H54 (cell line): ENCODE measurements around the gene GPATCH8.
A peak's percentile ranks its signal among the peaks of the same experiment; 100 is the strongest.
"Not testable (repeated sequence)": the region's sequence is repeated elsewhere in the genome, so short reads cannot be mapped to it uniquely, and the experiment has no call there.

Experiments used
- DNase-seq: peaks from one replicate; pipeline ENCODE4 v3.0.0; 2011; ENCODE audit warnings: low spot score, mixed read lengths; ENCODE audit not compliant: insufficient read length
- FAIRE-seq: peaks from 3 replicates; lab custom pipeline; 2011; peaks lifted over from hg19 to GRCh38; lab: Jason Lieb, UNC
- POLR2A ChIP-seq: IDR thresholded peaks from 2 replicates; pipeline ENCODE4 v1.6.1; 2011; ENCODE audit warnings: low read depth, mild to moderate bottlenecking, low read length

Gene GPATCH8

GRCh38 chr17:44536090-44536953, 33.1 kb upstream of the GPATCH8 start:
- FAIRE-seq (no peak), DNase-seq (no peak)
- no peak for TF ChIP-seq POLR2A

- DNase-seq (peak; percentile 91), FAIRE-seq (no peak)
- no peak; the same call in 1 of the 2 replicates for TF ChIP-seq POLR2A
Measured at GRCh38 chr17:44533533-44534246, 30.5 kb upstream of the GPATCH8 start.

GRCh38 chr17:44530896-44531418, 27.8 kb upstream of the GPATCH8 start:
- FAIRE-seq (no peak), DNase-seq (no peak)
- no peak for TF ChIP-seq POLR2A

GRCh38 chr17:44529864-44530263, 26.7 kb upstream of the GPATCH8 start:
- no peak for TF ChIP-seq POLR2A
- no peak for DNase-seq
- no peak for FAIRE-seq

- no peak for TF ChIP-seq POLR2A
- no peak for FAIRE-seq
- DNase-seq: no peak
Measured at GRCh38 chr17:44527954-44528353, 24.7 kb upstream of the GPATCH8 start.

GRCh38 chr17:44527102-44527501, 23.9 kb upstream of the GPATCH8 start:
- TF ChIP-seq POLR2A: no peak
- FAIRE-seq: no peak
- DNase-seq: no peak

GRCh38 chr17:44523672-44523972, 20.4 kb upstream of the GPATCH8 start:
- no peak for FAIRE-seq
- no peak for TF ChIP-seq POLR2A
- no peak for DNase-seq

- DNase-seq (peak; percentile 61), FAIRE-seq (no peak)
- TF ChIP-seq POLR2A: no peak
Measured at GRCh38 chr17:44522883-44523671, 19.9 kb upstream of the GPATCH8 start.

- FAIRE-seq: no peak
- no peak for DNase-seq
- TF ChIP-seq POLR2A: no peak
Measured at GRCh38 chr17:44518032-44518431, 14.8 kb upstream of the GPATCH8 start.

GRCh38 chr17:44511241-44512134, 8.3 kb upstream of the GPATCH8 start:
- DNase-seq, FAIRE-seq: not testable (repeated sequence)

GRCh38 chr17:44506939-44507604, 3.9 kb upstream of the GPATCH8 start:
- not testable (repeated sequence) for FAIRE-seq, DNase-seq

- FAIRE-seq: no peak
- no peak for DNase-seq
- no peak for TF ChIP-seq POLR2A
Measured at GRCh38 chr17:44502598-44503146, 534 bp downstream of the GPATCH8 start.

- no peak for DNase-seq
- TF ChIP-seq POLR2A: no peak
- no peak for FAIRE-seq
Measured at GRCh38 chr17:44501866-44502375, 1.3 kb downstream of the GPATCH8 start.
